Epithelial cell of alveolus of lung (primary cell): ENCODE measurements around the gene FRMD5. TPM values are rescaled to one million over a fixed set of nuclear protein-coding genes. Genes with fewer than 3 reads are reported as not detected.

ENCODE experiments used
- total RNA-seq: library from RNA; depleted of rRNA; stranded (reverse); fragments of >200 nt; gene quantifications from 2 replicates; pipeline ENCODE4 v1.2.1, GENCODE V29; 2015

The FRMD5 gene
- 0.24 and 2.2 TPM in 2 replicates for total RNA-seq

GRCh38 chr15:44195151-44195740 is at the start of gene FRMD5:
Gene FRMD5, minus strand, starts transcription at chr15:44195271.

GRCh38 chr15:43826508-43827341 is 368.3 kb downstream of the FRMD5 start, which contains the start of gene WDR76:
Gene WDR76, plus strand, starts transcription at chr15:43827002. Its CDS starts 31 bp downstream, at chr15:43827033.

GRCh38 chr15:43824302-43825246 is 370.5 kb downstream of the FRMD5 start, which contains the start of gene MFAP1:
Gene MFAP1, minus strand, starts transcription at chr15:43824690. Its CDS starts 121 bp downstream, at chr15:43824569.

Other genes starting within 250 kb of the FRMD5 start
- gene GOLM2, start 93.4 kb upstream of the FRMD5 start, total RNA-seq = 56.2 and 79.7 TPM in 2 replicates
- gene CTDSPL2, start 232.4 kb upstream of the FRMD5 start, total RNA-seq = 36.1 and 49.3 TPM in 2 replicates